GM04503 (cell line): ENCODE measurements around the gene CAMK4.
A peak's percentile ranks its signal among the peaks of the same experiment; 100 is the strongest.
"Not testable (repeated sequence)": the region's sequence is repeated elsewhere in the genome, so short reads cannot be mapped to it uniquely, and the experiment has no call there.

ENCODE experiments used
- DNase-seq: peaks from one replicate; pipeline ENCODE4 v3.0.0-alpha.2; 2012; ENCODE audit warnings: low read depth

The CAMK4 gene

GRCh38 chr5:111311666-111312065, 87.5 kb downstream of the CAMK4 start:
- DNase-seq, result no peak

GRCh38 chr5:111313017-111313724, 89.0 kb downstream of the CAMK4 start:
- no peak for DNase-seq

- DNase-seq, result no peak
These were observed 96.8 kb downstream of the CAMK4 start for GRCh38 chr5:111320953-111321352.

- no peak for DNase-seq
These were observed 97.2 kb downstream of the CAMK4 start for GRCh38 chr5:111321376-111321775.

- DNase-seq, result no peak
These were observed 102.4 kb downstream of the CAMK4 start for GRCh38 chr5:111326551-111326950.

GRCh38 chr5:111337133-111337532, 112.9 kb downstream of the CAMK4 start:
- DNase-seq, result no peak

- no peak for DNase-seq
These were observed 113.5 kb downstream of the CAMK4 start for GRCh38 chr5:111337688-111338087.

GRCh38 chr5:111345731-111346130, 121.5 kb downstream of the CAMK4 start:
- peak; percentile 1 for DNase-seq

GRCh38 chr5:111347021-111347420, 122.8 kb downstream of the CAMK4 start:
- no peak for DNase-seq

- DNase-seq, result no peak
These were observed 124.6 kb downstream of the CAMK4 start for GRCh38 chr5:111348661-111349329.

GRCh38 chr5:111349429-111349828, 125.2 kb downstream of the CAMK4 start:
- DNase-seq, result no peak

- DNase-seq, result no peak
These were observed 128.9 kb downstream of the CAMK4 start for GRCh38 chr5:111353035-111353434.

GRCh38 chr5:111358726-111359125, 134.5 kb downstream of the CAMK4 start:
- DNase-seq, result not testable (repeated sequence)

- DNase-seq, result no peak
These were observed 136.0 kb downstream of the CAMK4 start for GRCh38 chr5:111360173-111360572.

GRCh38 chr5:111364992-111365391, 140.8 kb downstream of the CAMK4 start:
- DNase-seq, result no peak

- no peak for DNase-seq
These were observed 142.2 kb downstream of the CAMK4 start for GRCh38 chr5:111366388-111366787.

GRCh38 chr5:111367115-111367514, 142.9 kb downstream of the CAMK4 start:
- DNase-seq, result no peak

- DNase-seq, result no peak
These were observed 148.6 kb downstream of the CAMK4 start for GRCh38 chr5:111372799-111373198.

GRCh38 chr5:111374380-111374779, 150.2 kb downstream of the CAMK4 start:
- DNase-seq, result no peak

- DNase-seq, result no peak
These were observed 151.5 kb downstream of the CAMK4 start for GRCh38 chr5:111375645-111376044.

GRCh38 chr5:111377306-111377705, 153.1 kb downstream of the CAMK4 start:
- no peak for DNase-seq

- no peak for DNase-seq
These were observed 155.2 kb downstream of the CAMK4 start for GRCh38 chr5:111379391-111379816.

GRCh38 chr5:111383288-111383970, 159.2 kb downstream of the CAMK4 start:
- DNase-seq, result no peak
